Aorta (tissue), 5 donors: ENCODE results near the gene UBE2J2. TPM values are rescaled to one million over a fixed set of nuclear protein-coding genes. Genes with fewer than 3 reads are reported as not detected.

Experiments
- ATAC-seq: fragments of 200-7000 bp; cut with Tn5 transposase; one replicate; pipeline ENCODE4 v1.9.1; 2022; ENCODE audit warnings: moderate library complexity; ENCODE audit not compliant: low FRiP score
- DNase-seq, 2 donors: peaks; one replicate each; pipeline ENCODE4 v3.0.0-alpha.2; 2020
- H3K27ac ChIP-seq, 2 donors: one replicate each; pipeline ENCODE4 v1.5.1; 2013; ENCODE audit warnings: low read length in 2 of 2, mild to moderate bottlenecking in 2 of 2, moderate library complexity in 2 of 2, control low read depth in 1 of 2, inconsistent platforms in 1 of 2, low read depth in 1 of 2
- H3K27me3 ChIP-seq, 2 donors: one replicate each; pipeline ENCODE4 v1.6.1; 2013; ENCODE audit warnings: control low read depth in 1 of 2, low read length in 1 of 2, mild to moderate bottlenecking in 1 of 2, moderate library complexity in 1 of 2; ENCODE audit not compliant: insufficient read depth in 2 of 2, control insufficient read depth in 1 of 2
- H3K36me3 ChIP-seq, 2 donors: one replicate each; pipeline ENCODE4 v1.6.1; 2013; ENCODE audit warnings: control low read depth in 1 of 2, low read length in 1 of 2, mild to moderate bottlenecking in 1 of 2; ENCODE audit not compliant: insufficient read depth in 2 of 2, control insufficient read depth in 1 of 2
- H3K4me1 ChIP-seq, 2 donors: one replicate each; pipeline ENCODE4 v1.6.1; 2013; ENCODE audit warnings: low read length in 2 of 2, control low read depth in 1 of 2, mild to moderate bottlenecking in 1 of 2, moderate library complexity in 1 of 2; ENCODE audit not compliant: insufficient read depth in 2 of 2, control insufficient read depth in 1 of 2
- H3K4me3 ChIP-seq, 2 donors: one replicate each; pipeline ENCODE4 v1.5.1; 2013; ENCODE audit warnings: low read length in 2 of 2, control low read depth in 1 of 2, mild to moderate bottlenecking in 1 of 2
- H3K9me3 ChIP-seq: one replicate; pipeline ENCODE4 v1.6.1; 2013; ENCODE audit warnings: mild to moderate bottlenecking, low read length; ENCODE audit not compliant: control insufficient read depth
- WGBS, 2 donors: extraction: QIAGEN DNeasy Blood & Tissue Kit; methylation state at CpG; one replicate each; pipeline ENCODE4 v1.1.7; 2013; 5-methylcytosine and 5-hydroxymethylcytosine counted together
- intact Hi-C, 2 donors: fragments of 100-400 bp; cut with DNase I; formaldehyde crosslinking; loops; one replicate each; pipeline versions ENCODE4 v1.14.2 to v1.15.0; 2022
- polyA plus RNA-seq, 2 donors: library from polyadenylated mRNA; stranded (reverse); fragments of 200-250 nt; gene quantifications; one replicate each; pipeline ENCODE4 v1.2.3, GENCODE V29; 2013
- total RNA-seq, 2 donors: library from RNA; stranded (reverse); fragmentation: NEBNext Ultra II Directional; extraction: Animal tissue kit (Norgen Biotek cat#: 25700); gene quantifications; one replicate each; pipeline ENCODE4 v1.2.1, GENCODE V29; 2021
- donor health status: healthy with polysubstance abuse.
- donor health status: Bipolar disorder and iron deficiency.
- donor health status: DM: no; HTN: no; CAD: no.
- donor health status: DM: no; HTN: no; CAD: no.
- donor health status: DM: yes; HTN: yes; CAD: no.

Gene UBE2J2
- total and polyA plus RNA-seq, 4 donors, result 17.2 to 49.4 (median 48.1) TPM

GRCh38 chr1:1275836-1276235, 2.2 kb upstream of the UBE2J2 start:
- ATAC-seq (no peak), DNase-seq (no peak)
- Histone ChIP-seq H3K27me3 (no peaks in the 10 kb centered on the region), H3K27ac (no peak overlapping the region), H3K4me1 (no peaks in the 10 kb centered on the region), H3K4me3 (no peak overlapping the region), H3K9me3 (no peaks in the 10 kb centered on the region), H3K36me3 (no peaks in the 10 kb centered on the region)
- intact Hi-C loops, result no loop called here
- WGBS, 2 donors, result 89 to 90% methylated on average over 9 of the region's 9 CpGs

GRCh38 chr1:1274931-1275431, 1.3 kb upstream of the UBE2J2 start:
- WGBS, 2 donors, result 84 to 90% methylated on average over 15 of the region's 15 CpGs
- intact Hi-C loops, result no loop called here
- H3K27ac ChIP-seq, result no peak overlapping the region

GRCh38 chr1:1274299-1274930, 761 bp upstream of the UBE2J2 start:
- peak in 1 of 2 donors; percentile 75 for DNase-seq
- WGBS, 2 donors, result 12 to 13% methylated on average over 31 of the region's 31 CpGs
- no peaks in the 10 kb centered on the region for H3K36me3 ChIP-seq
- no peaks in the 10 kb centered on the region for H3K9me3 ChIP-seq
- H3K4me1 ChIP-seq, result no peaks in the 10 kb centered on the region
- H3K27ac ChIP-seq, result no peak overlapping the region
- ATAC-seq, result peak; percentile 44
- peak overlapping the region; percentile 82 to 88 for H3K4me3 ChIP-seq
- H3K27me3 ChIP-seq, result no peaks in the 10 kb centered on the region
- intact Hi-C loops, result no loop called here

More at GRCh38 chr1:1274931-1275431, 1.3 kb upstream of the UBE2J2 start:
- DNase-seq, result no peak
- no peaks in the 10 kb centered on the region for H3K4me1 ChIP-seq
- no peak overlapping the region for H3K4me3 ChIP-seq
- no peak for ATAC-seq
- no peaks in the 10 kb centered on the region for H3K27me3 ChIP-seq
- no peaks in the 10 kb centered on the region for H3K9me3 ChIP-seq
- H3K36me3 ChIP-seq, result no peaks in the 10 kb centered on the region

GRCh38 chr1:1273209-1273511, 494 bp downstream of the UBE2J2 start:
- Histone ChIP-seq H3K9me3 (no peaks in the 10 kb centered on the region), H3K27me3 (no peaks in the 10 kb centered on the region), H3K27ac (no peak overlapping the region), H3K36me3 (no peaks in the 10 kb centered on the region), H3K4me3 (peak overlapping the region; percentile 88 to 96), H3K4me1 (no peaks in the 10 kb centered on the region)
- no peak for DNase-seq
- WGBS, 2 donors, result 1% methylated on average over 31 of the region's 31 CpGs
- intact Hi-C loops, result no loop called here
- no peak for ATAC-seq

GRCh38 chr1:1272341-1273208, 1.1 kb downstream of the UBE2J2 start:
- ATAC-seq, result no peak

GRCh38 chr1:1270813-1271212, 2.8 kb downstream of the UBE2J2 start:
- DNase-seq (peak in 1 of 2 donors; percentile 57), ATAC-seq (no peak)
- no peak overlapping the region for H3K27ac ChIP-seq
- no peak overlapping the region for H3K4me3 ChIP-seq
- H3K27me3 ChIP-seq, result no peaks in the 10 kb centered on the region
- intact Hi-C loops, result no loop called here
- H3K9me3 ChIP-seq, result no peaks in the 10 kb centered on the region
- 67 to 76% methylated on average over 7 of the region's 7 CpGs for WGBS, 2 donors
- H3K36me3 ChIP-seq, result no peaks in the 10 kb centered on the region
- H3K4me1 ChIP-seq, result no peaks in the 10 kb centered on the region

More at GRCh38 chr1:1272341-1273208, 1.1 kb downstream of the UBE2J2 start:
- 42% methylated on average over 43 of the region's 43 CpGs for WGBS, 2 donors
- Histone ChIP-seq H3K27ac (no peak overlapping the region), H3K36me3 (no peaks in the 10 kb centered on the region), H3K27me3 (no peaks in the 10 kb centered on the region), H3K9me3 (no peaks in the 10 kb centered on the region), H3K4me1 (no peaks in the 10 kb centered on the region), H3K4me3 (peak overlapping the region; percentile 88 to 96)
- intact Hi-C loops, result no loop called here
- peak in 1 of 2 donors; percentile 48 for DNase-seq

GRCh38 chr1:1268284-1268682, 5.4 kb downstream of the UBE2J2 start:
- 93 to 95% methylated on average over 13 of the region's 13 CpGs for WGBS, 2 donors
- DNase-seq (no peak), ATAC-seq (no peak)
- H3K36me3 ChIP-seq, result no peaks in the 10 kb centered on the region
- no peaks in the 10 kb centered on the region for H3K4me1 ChIP-seq
- H3K27ac ChIP-seq, result no peak overlapping the region
- no peak overlapping the region for H3K4me3 ChIP-seq
- no peaks in the 10 kb centered on the region for H3K27me3 ChIP-seq
- intact Hi-C loops, result no loop called here
- H3K9me3 ChIP-seq, result no peaks in the 10 kb centered on the region

- Histone ChIP-seq H3K27me3 (no peaks in the 10 kb centered on the region), H3K36me3 (peaks cover 0 to 2% of the 10 kb centered on the region in 2 donors), H3K9me3 (no peaks in the 10 kb centered on the region), H3K27ac (no peak overlapping the region), H3K4me3 (no peak overlapping the region), H3K4me1 (no peaks in the 10 kb centered on the region)
- 94 to 95% methylated on average over 39 of the region's 39 CpGs for WGBS, 2 donors
- intact Hi-C loops, result no loop called here
- no peak for DNase-seq
- no peak for ATAC-seq
Measured at GRCh38 chr1:1267488-1268283, 6.0 kb downstream of the UBE2J2 start.
